Ammon's horn (tissue), 1 donor: ENCODE results near the gene ISL2.

Experiments used
- DNase-seq: peaks from one replicate; pipeline ENCODE4 v3.0.0-alpha.2; 2016; ENCODE audit warnings: low spot score

The ISL2 gene

GRCh38 chr15:76377217-76377616, 40.6 kb downstream of the ISL2 start:
- no peak for DNase-seq

DNA sequence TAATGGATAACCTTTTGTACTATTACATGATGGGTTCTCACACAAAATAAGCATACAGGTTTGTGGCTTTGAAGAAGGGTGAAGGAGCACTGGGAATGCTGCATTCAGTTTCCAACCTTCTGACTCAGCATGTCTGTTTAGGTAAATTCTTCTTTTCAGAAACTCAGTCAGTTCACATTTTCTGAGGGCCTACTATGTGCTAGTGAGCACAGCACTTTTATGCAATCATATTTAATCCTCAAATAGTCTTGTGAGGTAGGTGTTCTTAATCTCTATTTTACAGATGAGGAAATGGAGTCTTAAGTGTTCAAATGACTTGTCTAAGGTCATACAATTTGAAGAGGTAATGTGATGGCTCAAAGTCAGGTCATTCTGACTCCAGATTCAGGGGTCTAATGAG, 41.2 kb downstream of the ISL2 start:
- DNase-seq: no peak

DNA sequence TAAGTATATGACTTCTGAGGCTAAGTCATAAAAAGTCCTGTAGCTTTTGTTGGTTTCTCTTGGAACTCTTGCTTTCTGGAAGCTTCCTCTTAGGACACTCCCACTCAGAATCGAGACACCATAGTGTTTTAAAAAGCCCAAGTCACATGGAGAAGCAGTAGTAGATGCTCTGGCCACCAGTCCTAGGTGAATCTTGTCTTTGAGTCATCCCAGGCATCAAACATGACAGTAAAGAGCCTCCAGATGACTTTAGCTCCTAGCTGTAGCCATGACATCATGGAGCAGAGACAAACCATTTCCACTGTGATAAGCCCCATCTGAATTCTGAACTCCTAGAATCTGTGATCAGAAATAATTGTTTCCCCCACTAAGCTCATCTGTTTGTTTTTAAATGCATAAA, 42.1 kb downstream of the ISL2 start:
- no peak for DNase-seq

GRCh38 chr15:76380249-76380648, 43.7 kb downstream of the ISL2 start:
- DNase-seq: no peak

DNA sequence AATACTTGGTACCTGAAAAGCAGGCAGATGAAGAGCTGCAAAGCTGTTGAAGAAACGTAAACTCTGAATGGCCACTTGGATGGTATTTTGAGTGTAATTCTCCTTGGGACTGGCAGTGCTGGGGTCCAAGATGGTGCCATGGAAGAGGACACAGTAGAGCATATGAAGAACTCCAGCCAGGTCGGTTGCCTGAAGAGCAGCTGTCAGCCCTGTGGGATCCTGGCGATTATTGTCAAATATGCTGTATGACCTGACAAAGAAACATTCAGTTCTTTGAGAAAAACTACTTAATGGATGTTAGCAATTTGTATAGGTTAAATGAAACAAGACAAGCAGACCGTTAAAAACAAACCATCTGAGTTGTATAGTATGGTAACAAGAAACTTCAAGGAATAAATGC, 44.8 kb downstream of the ISL2 start:
- DNase-seq: no peak

GRCh38 chr15:76382987-76383728, 46.6 kb downstream of the ISL2 start:
- no peak for DNase-seq

DNA sequence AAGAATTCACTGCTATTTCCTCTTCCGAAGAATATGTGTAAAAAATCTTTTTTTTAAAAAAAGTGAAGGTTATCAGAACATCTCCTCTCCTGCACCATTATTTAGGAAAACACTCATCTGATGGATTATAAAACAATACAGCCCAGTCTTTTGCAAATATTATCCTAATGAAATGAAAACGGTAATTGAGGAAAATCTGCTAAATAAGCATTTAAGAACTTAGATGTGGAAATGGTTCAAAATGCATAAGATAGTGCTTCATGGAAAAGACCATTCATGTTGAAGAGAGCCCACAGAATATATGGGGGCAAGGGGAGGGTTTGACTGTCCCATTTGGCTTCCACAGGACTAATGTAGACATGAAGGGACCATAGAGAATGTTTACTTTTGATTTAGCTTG, 47.8 kb downstream of the ISL2 start:
- no peak for DNase-seq

- DNase-seq: no peak
These were observed 49.6 kb downstream of the ISL2 start for GRCh38 chr15:76386178-76386577.

GRCh38 chr15:76386926-76387325, 50.4 kb downstream of the ISL2 start:
- DNase-seq: no peak

GRCh38 chr15:76390571-76390970, 54.0 kb downstream of the ISL2 start:
- DNase-seq: no peak

- DNase-seq: no peak
These were observed 54.7 kb downstream of the ISL2 start for GRCh38 chr15:76391309-76391708.

DNA sequence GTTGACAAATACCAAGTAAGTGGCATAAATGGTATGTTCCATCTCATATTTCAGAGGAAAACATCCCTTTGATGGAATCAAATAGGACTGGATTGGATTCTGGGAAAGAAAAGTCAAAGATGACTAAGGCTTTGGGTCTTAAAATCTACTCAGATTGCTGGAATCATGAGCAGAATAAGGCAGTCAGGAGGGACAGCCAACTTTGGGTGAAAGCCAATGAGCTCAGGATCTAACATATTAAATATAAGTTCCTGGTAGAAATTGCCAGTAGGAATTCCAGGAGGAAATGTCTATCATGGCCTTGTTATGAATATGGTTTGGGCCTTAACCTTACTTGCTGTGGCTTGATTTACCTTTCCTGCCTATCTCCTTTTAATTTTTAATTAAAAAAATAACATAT, 55.3 kb downstream of the ISL2 start:
- no peak for DNase-seq
